RWPE2 (cell line): ENCODE data around the gene MAGI1.

ENCODE experiments used
- ATAC-seq: fragments of 200-7000 bp; cut with Tn5 transposase; 3 replicates; pipeline ENCODE4 v1.9.1; 2021; ENCODE audit warnings: low read depth
- DNase-seq: peaks from one replicate; pipeline ENCODE4 v3.0.0-alpha.2; 2020; ENCODE audit warnings: low spot score
- H3K27ac ChIP-seq: fragments of 450-650 bp; 2 replicates; pipeline ENCODE4 v1.5.1; 2017; ENCODE audit warnings: mild to moderate bottlenecking; ENCODE audit not compliant: poor library complexity, severe bottlenecking
- H3K27me3 ChIP-seq: fragments of 250-450 bp; sonication (Bioruptor Pico); 2 replicates; pipeline ENCODE4 v1.5.1; 2021; ENCODE audit warnings: mild to moderate bottlenecking, moderate library complexity; ENCODE audit not compliant: insufficient read depth, poor library complexity, severe bottlenecking
- H3K36me3 ChIP-seq: fragments of 250-450 bp; sonication (Bioruptor Pico); 2 replicates; pipeline ENCODE4 v1.5.1; 2020; ENCODE audit warnings: low read depth, mild to moderate bottlenecking, moderate library complexity
- H3K4me1 ChIP-seq: fragments of 250-450 bp; sonication (Bioruptor Pico); 2 replicates; pipeline ENCODE4 v1.5.1; 2021; ENCODE audit warnings: mild to moderate bottlenecking, moderate library complexity; ENCODE audit not compliant: insufficient read depth, poor library complexity, severe bottlenecking
- H3K4me3 ChIP-seq: fragments of 250-450 bp; sonication (Bioruptor Pico); 2 replicates; pipeline ENCODE4 v1.5.1; 2021; ENCODE audit warnings: mild to moderate bottlenecking, moderate library complexity; ENCODE audit not compliant: severe bottlenecking
- H3K9me3 ChIP-seq: fragments of 250-450 bp; sonication (Bioruptor Pico); 2 replicates; pipeline ENCODE4 v1.5.1; 2021; ENCODE audit warnings: mild to moderate bottlenecking, moderate library complexity; ENCODE audit not compliant: severe bottlenecking
- TF ChIP-seq, protein P1 (sequence below): fragments of 450-650 bp; IDR thresholded peaks from one replicate; pipeline ENCODE4 v1.5.1; 2017; ENCODE audit warnings: mild to moderate bottlenecking, moderate library complexity; ENCODE audit not compliant: poor library complexity, severe bottlenecking

Gene MAGI1

DNA sequence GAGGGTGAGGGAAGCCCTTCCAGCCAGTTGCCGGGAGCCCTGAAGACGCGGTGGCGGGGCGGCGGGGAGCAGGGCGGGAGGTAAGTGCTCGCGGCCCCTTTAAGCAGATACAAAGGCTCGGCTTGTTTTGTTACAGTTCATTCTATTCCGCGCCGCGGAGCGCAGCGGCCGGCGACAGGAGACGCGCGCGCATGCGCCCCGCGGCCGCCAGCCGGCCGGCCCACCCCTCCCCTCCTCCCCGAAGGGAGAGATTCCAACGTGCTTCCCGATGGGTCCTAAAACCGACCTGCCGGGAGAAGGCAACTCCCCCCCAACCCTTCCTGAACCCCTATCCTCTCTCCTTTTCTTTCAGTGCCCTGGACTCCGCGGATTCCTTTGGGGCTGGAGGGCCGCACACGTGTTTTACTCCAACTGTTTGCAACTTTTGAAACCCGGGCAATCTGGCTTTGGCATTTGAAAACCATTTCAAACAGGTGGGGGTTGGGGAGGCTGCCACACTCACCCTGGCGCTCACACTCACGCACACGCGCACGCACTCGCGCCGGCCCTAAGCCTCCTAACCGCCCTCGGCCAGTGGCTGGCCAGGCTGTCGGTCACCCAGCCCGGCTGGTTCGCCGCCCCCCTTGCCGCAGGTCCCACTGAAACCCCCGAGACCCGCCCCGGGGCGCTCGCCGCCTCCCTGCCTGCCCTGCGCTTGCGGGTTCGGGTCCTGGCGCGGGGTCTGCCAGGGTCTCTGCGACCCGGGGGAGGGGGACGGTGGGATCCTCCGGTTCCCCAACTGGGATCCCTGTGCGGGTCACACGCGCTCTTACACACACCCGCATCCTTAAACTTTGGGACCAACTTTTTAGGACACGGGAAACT, at the start of gene MAGI1:
TSS of gene MAGI1 (minus strand) at position 193 of the 864 bp plus-strand sequence. CDS start 610 bp downstream, outside the sequence.
- H3K27me3 ChIP-seq: no peaks in the 10 kb centered on the region
- DNase-seq (peak; percentile 93), ATAC-seq (peak; percentile 77)
- H3K27ac ChIP-seq: peak within 1 kb of the TSS; percentile 68
- no peaks in the 10 kb centered on the region for H3K9me3 ChIP-seq
- H3K4me3 ChIP-seq: peak within 1 kb of the TSS; percentile 64
- TF ChIP-seq, protein P1, sequence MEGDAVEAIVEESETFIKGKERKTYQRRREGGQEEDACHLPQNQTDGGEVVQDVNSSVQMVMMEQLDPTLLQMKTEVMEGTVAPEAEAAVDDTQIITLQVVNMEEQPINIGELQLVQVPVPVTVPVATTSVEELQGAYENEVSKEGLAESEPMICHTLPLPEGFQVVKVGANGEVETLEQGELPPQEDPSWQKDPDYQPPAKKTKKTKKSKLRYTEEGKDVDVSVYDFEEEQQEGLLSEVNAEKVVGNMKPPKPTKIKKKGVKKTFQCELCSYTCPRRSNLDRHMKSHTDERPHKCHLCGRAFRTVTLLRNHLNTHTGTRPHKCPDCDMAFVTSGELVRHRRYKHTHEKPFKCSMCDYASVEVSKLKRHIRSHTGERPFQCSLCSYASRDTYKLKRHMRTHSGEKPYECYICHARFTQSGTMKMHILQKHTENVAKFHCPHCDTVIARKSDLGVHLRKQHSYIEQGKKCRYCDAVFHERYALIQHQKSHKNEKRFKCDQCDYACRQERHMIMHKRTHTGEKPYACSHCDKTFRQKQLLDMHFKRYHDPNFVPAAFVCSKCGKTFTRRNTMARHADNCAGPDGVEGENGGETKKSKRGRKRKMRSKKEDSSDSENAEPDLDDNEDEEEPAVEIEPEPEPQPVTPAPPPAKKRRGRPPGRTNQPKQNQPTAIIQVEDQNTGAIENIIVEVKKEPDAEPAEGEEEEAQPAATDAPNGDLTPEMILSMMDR: peak; percentile 10
- peaks cover 14% of the 10 kb centered on the region for H3K4me1 ChIP-seq
- H3K36me3 ChIP-seq: no peaks in the 10 kb centered on the region

DNA sequence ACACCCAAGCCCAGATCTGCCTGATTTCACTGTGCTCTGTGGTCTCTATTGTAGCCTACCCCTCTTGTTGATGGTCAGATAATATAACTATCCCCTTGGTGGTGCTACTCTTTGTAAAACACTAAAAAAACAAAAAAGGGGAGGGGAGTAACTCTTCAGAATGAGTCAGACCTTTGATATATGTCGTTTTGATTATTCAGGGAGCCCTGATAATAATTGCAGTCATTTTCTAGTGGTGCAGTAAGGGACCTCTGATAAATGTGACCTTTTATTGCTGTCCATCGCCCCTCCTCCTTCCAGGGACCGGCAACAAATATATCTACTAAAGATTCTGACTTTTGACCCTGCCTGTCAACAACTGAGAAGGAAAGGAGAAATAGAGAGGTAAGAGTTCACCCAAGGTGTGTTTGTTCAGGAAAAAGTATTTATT, 45.1 kb upstream of the MAGI1 start:
- ATAC-seq (no peak), DNase-seq (no peak)
- TF ChIP-seq, protein P1: no peak

DNA sequence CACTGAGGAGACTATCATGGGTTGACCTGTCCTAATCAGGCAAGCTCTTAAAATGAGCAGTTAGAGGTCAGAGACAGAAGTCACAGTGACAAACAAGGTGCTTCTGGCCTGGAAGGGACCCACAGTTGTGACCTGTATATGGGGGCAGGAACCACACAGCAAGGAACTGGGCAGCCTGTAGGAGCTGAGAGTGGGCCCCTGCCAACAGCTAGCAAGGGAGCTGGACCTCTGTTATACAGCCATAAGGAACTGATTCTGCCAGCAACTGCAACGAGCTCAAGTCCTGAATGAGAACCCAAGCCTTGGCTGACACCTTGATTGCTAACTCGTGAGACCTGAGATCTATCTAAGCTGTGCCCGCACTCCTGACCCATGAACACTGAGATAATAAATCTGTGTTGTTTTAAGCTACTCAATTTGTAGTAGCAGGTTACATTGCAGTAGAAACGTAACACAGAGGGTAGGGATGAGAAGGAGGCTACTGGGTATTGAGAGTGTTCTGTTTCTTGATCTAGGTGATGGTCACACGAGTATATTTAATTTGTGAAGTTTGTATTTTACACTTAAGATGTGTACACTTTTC, 44.5 kb upstream of the MAGI1 start:
- TF ChIP-seq, protein P1: no peak
- H3K27me3 ChIP-seq: no peaks in the 10 kb centered on the region
- H3K27ac ChIP-seq: no peak overlapping the region
- H3K9me3 ChIP-seq: no peaks in the 10 kb centered on the region
- DNase-seq: no peak
- H3K4me1 ChIP-seq: no peaks in the 10 kb centered on the region
- no peaks in the 10 kb centered on the region for H3K36me3 ChIP-seq
- ATAC-seq: no peak
- no peak overlapping the region for H3K4me3 ChIP-seq

More for the DNA sequence above, 45.1 kb upstream of the MAGI1 start:
- Histone ChIP-seq H3K36me3 (no peaks in the 10 kb centered on the region), H3K9me3 (no peaks in the 10 kb centered on the region), H3K4me1 (no peaks in the 10 kb centered on the region), H3K27me3 (no peaks in the 10 kb centered on the region), H3K27ac (no peak overlapping the region), H3K4me3 (no peak overlapping the region)

DNA sequence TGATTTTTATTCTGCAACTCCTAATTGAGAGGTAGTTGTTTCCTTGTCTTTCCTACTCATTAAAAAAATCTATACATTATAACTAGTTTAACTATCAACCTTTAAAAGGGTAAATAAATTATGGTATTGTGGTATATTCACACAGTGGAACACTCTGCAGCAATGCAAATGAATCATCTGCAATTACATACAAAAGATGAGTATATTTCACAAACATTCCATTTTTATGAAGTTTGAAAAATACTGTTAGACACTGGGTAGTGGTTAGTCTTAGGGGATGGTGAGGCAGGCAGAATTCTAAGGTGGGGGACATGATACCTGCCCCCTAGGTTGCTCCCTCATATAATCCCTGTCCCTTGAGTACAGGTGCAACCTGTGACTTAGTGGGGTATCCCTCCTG, 44.0 kb upstream of the MAGI1 start:
- Histone ChIP-seq H3K27ac (no peak overlapping the region), H3K4me3 (no peak overlapping the region), H3K36me3 (no peaks in the 10 kb centered on the region), H3K27me3 (no peaks in the 10 kb centered on the region), H3K9me3 (no peaks in the 10 kb centered on the region), H3K4me1 (no peaks in the 10 kb centered on the region)
- no peak for ATAC-seq
- no peak for DNase-seq
- TF ChIP-seq, protein P1: no peak

DNA sequence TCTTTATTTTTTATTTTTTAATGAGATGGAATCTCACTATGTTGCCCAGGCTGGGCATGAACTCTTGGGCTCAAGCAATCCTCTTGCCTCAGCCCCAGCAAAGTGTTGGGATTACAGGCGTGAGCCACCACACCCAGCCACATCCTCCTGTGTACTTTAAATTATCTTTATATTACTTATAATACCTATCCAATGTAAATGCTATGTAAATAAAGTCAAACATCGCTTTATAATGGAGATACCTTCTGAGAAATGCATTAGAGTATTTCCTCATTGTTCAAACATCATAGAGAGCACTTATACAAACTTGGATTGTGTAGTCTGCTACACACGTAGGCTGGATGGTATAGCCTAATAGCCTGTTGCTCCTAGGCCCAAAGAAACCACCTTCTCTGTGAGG, 41.4 kb upstream of the MAGI1 start:
- Histone ChIP-seq H3K27ac (no peak overlapping the region), H3K4me3 (no peak overlapping the region), H3K27me3 (no peaks in the 10 kb centered on the region), H3K9me3 (no peaks in the 10 kb centered on the region), H3K4me1 (no peaks in the 10 kb centered on the region), H3K36me3 (no peaks in the 10 kb centered on the region)
- TF ChIP-seq, protein P1: no peak
- DNase-seq (no peak), ATAC-seq (no peak)
